Measurements from ENCODE around the gene MAP7D1. TPM values are rescaled to one million over a fixed set of nuclear protein-coding genes. Genes with fewer than 3 reads are reported as not detected.

MAP7D1 gene
- total RNA-seq, 1 experiment from 2014 or later: 49.9 TPM

GRCh38 chr1:36119456-36119855 is 36.5 kb upstream of the MAP7D1 start:
- no peak overlapping the region for H3K18ac ChIP-seq (ENCODE audit: insufficient read length, low read depth, low read length)
- H3K4ac ChIP-seq (ENCODE audit: low read depth, low read length): no peak overlapping the region
- peaks cover 9 to 27% of the 10 kb centered on the region in 2 experiments for H3K4me1 Mint-ChIP-seq
- H2BK15ac ChIP-seq (ENCODE audit: low read depth, low read length): no peak overlapping the region; the same call in 1 of the 2 replicates
- H2AFZ ChIP-seq (ENCODE audit: low read length): no peak overlapping the region
- H2BK120ac ChIP-seq (ENCODE audit: low read depth, low read length, poor library complexity, severe bottlenecking): no peak overlapping the region
- H2BK20ac ChIP-seq (ENCODE audit: low read depth, low read length, poor library complexity, severe bottlenecking): no peak overlapping the region
- no CpG with 5 or more reads among the region's 9 CpGs for whole genome bisulfite sequencing (ENCODE audit: extremely low coverage, insufficient read length, low lambda C conversion rate)
- no peaks in the 10 kb centered on the region for H4K20me1 ChIP-seq (ENCODE audit: control insufficient read depth, insufficient read depth, insufficient read length)
- no peak overlapping the region for H3K56ac ChIP-seq (ENCODE audit: insufficient read length, low read depth, low read length)
- no peaks in the 10 kb centered on the region for H3K79me1 ChIP-seq (ENCODE audit: insufficient read depth, low read depth, low read length, poor library complexity, severe bottlenecking)
- H3K36me3 Mint-ChIP-seq (ENCODE audit: insufficient read depth in 1 of 3, low read depth in 3 of 3): no peaks in the 10 kb centered on the region
- no peaks in the 10 kb centered on the region for H3K23me2 ChIP-seq (ENCODE audit: insufficient read length, low read depth, low read length, poor library complexity, severe bottlenecking)
- no peak overlapping the region for H3K23ac ChIP-seq (ENCODE audit: insufficient read length, low read depth, low read length)
- no peak overlapping the region; the same call in 1 of the 2 replicates for H3K14ac ChIP-seq (ENCODE audit: insufficient read depth, low read length)
- H3K27ac ChIP-seq (ENCODE audit: insufficient read length, low read depth, low read length): no peak overlapping the region
- H3K79me2 ChIP-seq (ENCODE audit: insufficient read depth, low read length): no peaks in the 10 kb centered on the region
- no peak overlapping the region for H2BK12ac ChIP-seq (ENCODE audit: insufficient read length, low read depth, low read length)
- H3K4me3 Mint-ChIP-seq: no peak overlapping the region
- no peak overlapping the region for H4K5ac ChIP-seq (ENCODE audit: insufficient read length, low read depth, low read length)
- H3K27me3 Mint-ChIP-seq (ENCODE audit: low read depth): peaks cover 29% of the 10 kb centered on the region
- no peak for TF ChIP-seq CTCF (conservative IDR thresholded peaks at IDR 0.05)
- H3K9me3 ChIP-seq (ENCODE audit: control insufficient read depth, low read depth, low read length): no peaks in the 10 kb centered on the region
- no peak overlapping the region for H3K9ac ChIP-seq (ENCODE audit: extremely low read depth, insufficient read length, low read length)
- H4K8ac ChIP-seq (replicated peaks; ENCODE audit: insufficient read length, low read depth, low read length): no peak overlapping the region
- no peak overlapping the region for H3K4me2 ChIP-seq (ENCODE audit: insufficient read depth, insufficient read length, low read length)
- H4K91ac ChIP-seq (ENCODE audit: insufficient read length, low read depth, low read length): no peak overlapping the region
- peaks cover 10% of the 10 kb centered on the region; the same call in 1 of the 2 replicates for H3K27me3 ChIP-seq (ENCODE audit: insufficient read depth, low read length)
- no peaks in the 10 kb centered on the region for H3K9me3 Mint-ChIP-seq
- no peak overlapping the region for H2BK5ac ChIP-seq (ENCODE audit: insufficient read length, low read length)
- H3K27ac Mint-ChIP-seq: no peak overlapping the region
- H3T11ph ChIP-seq (ENCODE audit: low read length): no peak overlapping the region
- no peak overlapping the region for H2AK5ac ChIP-seq (ENCODE audit: insufficient read length, low read length)
- DNase-seq: no peak
- no peaks in the 10 kb centered on the region for H3K4me1 ChIP-seq (ENCODE audit: insufficient read depth, low read length)
